ENCODE results near the gene OSBPL1A.

Gene OSBPL1A

GRCh38 chr18:24341361-24341760 lies 56.3 kb downstream of the OSBPL1A start:
- H3K27ac ChIP-seq: no peak overlapping the region
- TF ChIP-seq ZFX (IDR thresholded peaks at IDR 0.05; ENCODE audit: borderline replicate concordance): no peak
- no peak for TF ChIP-seq CTCF (IDR thresholded peaks at IDR 0.05)

- no peak for TF ChIP-seq ZFX (IDR thresholded peaks at IDR 0.05; ENCODE audit: borderline replicate concordance)
- no peak for TF ChIP-seq CTCF (IDR thresholded peaks at IDR 0.05)
- no peak overlapping the region for H3K27ac ChIP-seq
Measured at GRCh38 chr18:24333084-24333483, 64.5 kb downstream of the OSBPL1A start.

DNA sequence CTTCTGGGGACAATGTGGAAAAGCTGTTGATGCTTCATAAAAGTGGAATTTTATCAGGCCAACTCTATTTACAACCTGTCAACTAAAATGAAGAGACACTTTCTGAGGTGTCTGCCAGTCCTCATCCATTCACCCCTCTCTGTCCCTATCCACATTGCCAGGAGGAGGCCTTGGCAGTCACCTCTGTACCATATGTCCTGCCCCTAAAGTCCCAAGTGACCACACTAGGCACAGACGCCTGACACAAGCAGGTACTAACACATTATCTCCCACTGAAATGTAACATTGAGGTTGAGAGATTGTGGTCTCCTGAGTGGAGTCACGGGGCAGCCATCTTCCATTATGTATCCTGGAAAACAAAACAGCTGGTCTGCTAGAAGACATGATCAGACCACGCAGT lies 71.4 kb downstream of the OSBPL1A start:
- no peak for TF ChIP-seq CTCF (IDR thresholded peaks at IDR 0.05)
- no peak overlapping the region for H3K27ac ChIP-seq

DNA sequence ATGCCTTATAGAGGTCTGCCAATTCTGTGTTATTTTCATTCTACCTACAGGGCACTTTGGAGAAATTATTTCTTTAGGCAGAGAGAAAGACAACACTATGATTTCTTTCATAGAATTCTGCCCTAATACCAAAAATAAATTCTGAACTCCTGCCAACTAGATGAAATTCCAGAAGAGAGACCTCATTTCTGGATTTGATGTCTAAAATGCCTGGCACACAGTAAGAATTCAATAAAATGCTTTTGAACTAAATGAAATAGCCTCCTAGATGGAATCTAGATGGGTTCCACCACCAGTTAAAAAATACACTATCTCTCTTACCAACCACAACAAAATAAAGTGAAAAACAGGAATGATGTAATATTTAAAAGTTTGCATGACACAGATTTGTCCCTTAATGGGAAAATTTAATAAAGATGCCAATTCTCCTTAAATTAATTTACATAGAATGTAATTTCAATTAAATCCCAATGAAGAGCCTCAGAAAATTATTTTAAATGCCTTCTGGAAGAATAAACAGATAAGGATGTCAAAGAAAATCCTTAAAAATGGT lies 75.0 kb downstream of the OSBPL1A start:
- H3K27ac ChIP-seq: no peak overlapping the region
- TF ChIP-seq ZFX (IDR thresholded peaks at IDR 0.05; ENCODE audit: borderline replicate concordance): no peak

DNA sequence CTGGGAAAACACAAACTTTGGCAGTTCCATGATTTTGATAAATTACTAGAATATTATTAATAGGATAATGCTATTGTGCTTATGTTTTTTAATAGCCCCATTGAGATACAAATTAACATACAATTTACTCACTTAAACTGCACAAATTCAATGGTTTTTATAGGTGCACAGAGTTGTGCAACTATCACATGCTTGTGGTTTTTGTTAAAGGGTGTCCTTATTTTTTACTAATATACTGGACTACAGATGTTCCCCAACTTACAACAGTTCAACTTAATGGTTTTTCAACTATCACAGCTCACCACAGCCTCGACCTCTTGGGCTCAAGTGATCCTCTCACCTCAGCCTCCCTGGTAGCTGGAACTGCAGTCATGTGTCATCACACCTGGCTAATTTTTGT lies 76.6 kb downstream of the OSBPL1A start:
- TF ChIP-seq ZFX (IDR thresholded peaks at IDR 0.05; ENCODE audit: borderline replicate concordance): no peak
- no peak for TF ChIP-seq CTCF (IDR thresholded peaks at IDR 0.05)
- no peak overlapping the region for H3K27ac ChIP-seq

GRCh38 chr18:24319757-24320156 lies 77.9 kb downstream of the OSBPL1A start:
- TF ChIP-seq CTCF (IDR thresholded peaks at IDR 0.05) (no peak), ZFX (IDR thresholded peaks at IDR 0.05; ENCODE audit: borderline replicate concordance) (no peak)
- H3K27ac ChIP-seq: no peak overlapping the region

DNA sequence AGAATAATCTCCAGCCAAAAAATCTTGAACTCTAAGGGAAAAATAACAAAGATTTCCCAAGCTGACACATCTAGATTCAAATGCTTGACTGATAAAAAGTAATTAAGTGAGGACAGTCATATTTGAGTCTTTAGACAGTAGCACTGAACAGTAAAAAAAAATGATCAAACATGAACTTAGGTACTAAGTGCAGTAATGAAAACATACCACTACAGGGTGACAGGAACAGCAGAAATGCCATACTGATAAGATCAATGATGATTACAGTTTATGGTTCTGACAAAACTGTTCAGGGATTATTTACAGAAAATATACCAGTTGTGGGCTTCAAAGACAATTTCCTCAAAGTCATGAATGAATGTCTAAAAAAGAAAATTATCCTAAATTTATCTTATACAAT lies 80.3 kb downstream of the OSBPL1A start:
- TF ChIP-seq CTCF (IDR thresholded peaks at IDR 0.05) (no peak), ZFX (IDR thresholded peaks at IDR 0.05; ENCODE audit: borderline replicate concordance) (no peak)
- no peak overlapping the region for H3K27ac ChIP-seq

- TF ChIP-seq ZFX (IDR thresholded peaks at IDR 0.05; ENCODE audit: borderline replicate concordance): no peak
- TF ChIP-seq CTCF (IDR thresholded peaks at IDR 0.05): no peak
- no peak overlapping the region for H3K27ac ChIP-seq
Measured at GRCh38 chr18:24315170-24315569, 82.5 kb downstream of the OSBPL1A start.

All from 22Rv1 (cell line).